ENCODE measurements around the gene C14orf93.

DNA sequence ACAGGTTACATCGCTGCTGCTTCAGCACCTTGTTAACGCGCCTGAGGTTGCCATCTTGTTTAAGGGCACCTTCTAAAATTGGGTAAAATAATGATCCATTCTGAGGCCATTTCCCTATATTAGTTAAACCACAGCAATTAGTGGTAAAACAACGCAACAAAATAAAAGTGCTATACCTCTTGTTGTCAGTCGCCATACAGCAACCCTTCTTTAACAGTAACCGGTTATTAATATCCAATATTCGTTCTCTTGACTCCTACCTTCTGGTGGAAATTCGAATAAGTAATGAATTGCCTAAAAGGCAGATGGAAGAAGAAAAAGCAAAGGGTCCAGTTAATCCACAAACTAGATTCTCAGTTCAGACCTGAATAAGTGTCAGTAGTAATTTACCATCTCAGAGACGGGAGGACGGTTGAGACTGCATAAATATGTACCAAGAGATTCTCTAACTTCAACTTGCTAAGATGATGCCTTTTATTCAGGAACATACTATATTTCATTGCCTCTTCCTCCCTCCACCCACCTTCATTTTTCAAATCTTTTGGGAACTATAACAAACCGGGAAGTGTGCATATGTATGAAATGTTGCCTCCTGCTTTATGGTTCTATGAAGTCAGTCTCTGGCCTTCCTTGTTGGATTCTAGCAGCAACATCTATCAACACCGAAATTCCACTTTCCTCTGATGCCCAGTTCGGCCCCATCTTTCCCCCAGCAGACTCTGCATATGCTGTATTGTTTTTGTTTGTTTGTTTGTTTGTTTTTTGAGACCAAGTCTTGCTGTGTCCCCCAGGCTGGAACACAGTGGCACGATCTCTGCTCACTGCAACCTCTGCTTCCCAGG lies 25.6 kb upstream of the C14orf93 start:
- TF ChIP-seq CTCF (IDR thresholded peaks at IDR 0.05) (no peak), POLR2A (IDR thresholded peaks at IDR 0.05) (no peak)

All from right lobe of liver (tissue), 4 donors.